ENCODE data around the gene MXD4.
"Not testable (repeated sequence)": the region's sequence is repeated elsewhere in the genome, so short reads cannot be mapped to it uniquely, and the experiment has no call there.

The MXD4 gene

DNA sequence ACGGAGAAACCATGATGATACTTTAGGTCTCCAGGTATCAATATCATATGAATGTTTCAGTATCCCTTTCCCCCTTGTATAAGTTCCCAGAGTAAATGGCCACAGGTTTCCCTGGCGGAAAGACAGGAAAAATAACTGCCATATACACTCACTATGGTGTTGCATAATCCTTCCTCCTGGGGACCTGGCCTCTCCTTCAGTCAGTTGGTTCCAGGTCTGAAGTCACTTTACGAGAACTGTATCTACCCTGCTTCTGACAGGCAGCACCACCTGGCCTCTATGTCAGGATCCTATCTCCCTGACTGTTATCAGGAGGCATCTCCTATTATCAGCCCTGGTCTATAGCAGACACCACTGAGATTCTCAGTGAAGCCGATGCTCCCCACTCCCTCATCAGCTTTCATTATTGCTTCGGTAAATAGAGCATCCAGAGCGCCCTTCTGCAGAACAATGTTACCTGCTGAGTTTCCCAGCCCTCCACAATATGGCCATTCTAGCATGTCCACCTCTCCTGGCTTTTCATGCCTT lies 42.6 kb downstream of the MXD4 start:
- DNase-seq (ENCODE audit: low spot score) = no peak

DNA sequence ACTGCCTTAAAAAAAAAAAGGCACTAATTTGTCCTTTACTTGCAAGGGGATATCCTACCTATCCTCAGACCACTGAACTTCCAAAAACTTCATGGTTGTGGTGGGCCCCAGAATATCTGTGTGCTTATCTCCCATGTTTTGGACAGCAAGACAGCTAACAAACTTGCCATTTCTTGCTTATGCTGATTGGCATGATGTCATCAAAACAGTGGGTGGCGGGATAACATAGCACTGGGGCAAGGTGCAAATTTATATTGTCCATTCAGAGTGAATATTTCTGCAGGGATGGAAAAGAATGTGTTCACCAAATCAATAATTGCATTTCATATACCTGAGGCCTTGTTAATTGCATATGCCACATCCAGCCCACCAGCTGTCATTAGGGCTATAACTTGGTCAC lies 43.5 kb downstream of the MXD4 start:
- DNase-seq (ENCODE audit: low spot score) = no peak

DNA sequence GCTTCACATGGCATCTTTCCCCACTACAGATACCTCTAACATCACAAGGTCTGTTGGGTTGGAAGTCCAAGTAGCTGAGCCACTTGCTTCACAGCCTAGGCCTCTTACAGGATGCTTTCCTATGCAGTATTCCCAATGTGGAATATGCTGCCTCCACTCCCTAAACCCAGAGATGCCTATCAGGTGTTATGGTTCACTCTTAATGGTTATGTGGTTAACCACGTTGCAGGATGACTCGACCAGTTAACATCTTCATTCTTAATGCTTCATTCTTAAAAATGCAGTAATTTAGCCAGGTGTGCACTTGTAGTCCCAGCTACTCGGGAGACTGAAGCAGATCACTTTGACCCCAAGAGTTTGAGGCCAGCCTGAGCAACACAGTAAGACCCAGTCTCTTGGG lies 44.2 kb downstream of the MXD4 start:
- no peak for DNase-seq (ENCODE audit: low spot score)

DNA sequence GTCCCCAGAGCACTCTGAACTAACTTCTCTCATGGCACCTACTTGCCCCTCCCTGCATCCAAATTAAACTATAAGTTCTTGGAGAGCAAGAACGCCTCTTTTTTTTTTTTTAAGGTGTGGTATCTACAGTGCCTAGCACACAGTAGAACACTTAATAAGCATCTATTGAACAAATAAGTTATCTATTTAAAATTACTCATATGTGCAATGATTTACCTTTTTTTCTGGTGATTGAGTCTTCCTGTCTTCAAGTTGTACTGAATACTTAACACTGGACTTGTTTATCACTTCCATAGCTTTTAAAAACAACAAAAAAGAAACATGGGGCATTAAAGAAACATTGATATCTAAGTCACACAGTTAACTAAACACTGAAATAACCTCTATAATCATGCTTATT lies 49.1 kb downstream of the MXD4 start:
- no peak for DNase-seq (ENCODE audit: low spot score)

DNA sequence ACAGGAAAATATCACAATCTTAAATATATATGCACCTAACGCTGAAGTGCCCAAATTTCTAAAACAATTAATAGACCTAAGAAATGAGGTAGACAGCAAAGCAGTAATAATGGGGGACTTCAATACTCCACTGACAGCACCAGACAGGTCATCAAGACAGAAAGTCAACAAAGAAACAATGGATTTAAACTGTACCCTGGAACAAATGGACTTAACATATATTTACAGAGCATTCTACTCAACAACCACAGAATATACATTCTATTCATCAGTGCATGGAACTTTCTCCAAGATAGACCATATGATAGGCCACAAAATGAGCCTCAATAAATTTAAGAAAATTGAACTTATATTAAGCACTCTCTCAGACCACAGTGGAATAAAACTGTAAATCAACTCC lies 59.1 kb downstream of the MXD4 start:
- DNase-seq (ENCODE audit: low spot score) = not testable (repeated sequence)

All from COLO829 (cell line).